Measurements from ENCODE around the gene C9. TPM values are rescaled to one million over a fixed set of nuclear protein-coding genes. Genes with fewer than 3 reads are reported as not detected.
"Not testable (repeated sequence)": the region's sequence is repeated elsewhere in the genome, so short reads cannot be mapped to it uniquely, and the experiment has no call there.

Gene C9
- 9.8 TPM for polyA plus RNA-seq (2012; ENCODE audit: insufficient read depth, insufficient read length)

DNA sequence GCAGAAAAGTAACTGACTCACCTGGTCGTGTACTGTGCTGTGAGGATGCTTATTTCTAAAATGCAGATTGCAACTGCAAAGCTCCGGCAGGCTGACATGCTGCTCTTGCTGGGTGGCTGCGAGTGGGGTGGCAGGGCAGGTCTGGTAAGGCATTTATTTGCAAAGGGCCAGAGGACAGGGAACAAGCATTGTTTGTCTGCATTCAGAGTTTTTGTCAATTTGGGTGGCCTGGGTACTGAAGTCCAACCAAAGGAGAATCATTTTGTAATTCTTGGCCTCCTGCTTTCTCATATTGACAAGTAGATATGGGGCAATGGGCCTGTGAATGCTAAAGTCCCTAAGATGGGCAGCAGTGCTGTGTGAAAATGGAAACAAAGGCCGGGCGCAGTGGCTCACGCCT, at the start of gene C9:
TSS of gene C9 (minus strand) at position 129 of the 400 bp plus-strand sequence. CDS start at position 98, 31 bp downstream.
- DNase-seq (ENCODE audit: low read depth, low spot score) = no peak
- no peak within 1 kb of the TSS for H3K4me3 ChIP-seq (ENCODE audit: low read length)

DNA sequence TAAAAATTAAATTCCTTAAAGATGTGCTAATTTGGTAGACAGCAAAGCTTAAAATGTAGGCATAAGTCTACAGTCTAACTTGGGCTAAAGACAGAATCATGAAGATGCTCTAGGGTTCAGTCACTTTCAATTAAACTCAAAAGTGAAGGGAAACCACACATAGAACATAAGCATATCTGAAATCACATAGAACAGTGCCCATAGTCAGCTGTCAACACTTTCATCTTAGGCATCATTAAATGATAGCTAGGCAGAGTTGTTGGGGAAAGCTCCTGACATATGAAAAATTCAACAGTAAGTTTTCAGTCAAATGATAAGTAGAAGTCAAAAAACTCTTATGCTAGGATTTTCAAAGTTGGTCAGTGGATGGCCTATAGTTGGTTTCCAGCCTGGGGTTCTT, 49.5 kb upstream of the C9 start:
- DNase-seq (ENCODE audit: low read depth, low spot score) = no peak
- H3K4me3 ChIP-seq (ENCODE audit: low read length) = no peak overlapping the region

DNA sequence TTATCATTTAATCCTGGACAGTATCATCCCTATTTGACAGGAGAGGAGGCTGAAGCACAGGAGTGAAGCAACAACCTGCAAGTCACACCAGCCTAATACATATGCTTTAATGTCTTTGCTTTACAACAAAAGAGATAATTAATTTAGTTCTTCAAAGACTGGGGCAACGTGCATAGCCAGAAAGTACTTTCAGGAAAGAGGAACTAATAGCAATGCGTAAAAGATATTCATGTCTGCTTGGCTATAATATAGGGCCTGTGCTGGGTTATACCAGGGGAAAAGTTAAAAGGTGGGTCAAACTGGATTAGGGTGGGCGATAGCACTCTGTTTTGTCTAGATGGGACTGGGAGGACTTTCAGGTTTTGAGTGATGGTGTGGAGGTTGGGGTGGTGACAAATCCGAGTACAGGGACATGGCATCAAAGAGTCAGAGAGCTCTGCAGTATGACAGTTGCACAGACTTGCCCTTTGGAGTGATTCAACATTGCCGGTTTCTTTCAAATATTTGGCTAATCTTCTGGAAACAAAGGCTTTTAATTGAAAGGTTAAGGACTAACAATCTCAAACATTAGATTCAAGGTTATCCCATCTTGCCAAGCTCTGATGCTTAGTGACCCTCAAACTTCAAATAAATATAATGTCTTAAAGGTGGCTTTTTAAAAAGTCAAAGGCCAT, 48.6 kb upstream of the C9 start:
- H3K4me3 ChIP-seq (ENCODE audit: low read length) = no peak overlapping the region
- no peak for DNase-seq (ENCODE audit: low read depth, low spot score)

DNA sequence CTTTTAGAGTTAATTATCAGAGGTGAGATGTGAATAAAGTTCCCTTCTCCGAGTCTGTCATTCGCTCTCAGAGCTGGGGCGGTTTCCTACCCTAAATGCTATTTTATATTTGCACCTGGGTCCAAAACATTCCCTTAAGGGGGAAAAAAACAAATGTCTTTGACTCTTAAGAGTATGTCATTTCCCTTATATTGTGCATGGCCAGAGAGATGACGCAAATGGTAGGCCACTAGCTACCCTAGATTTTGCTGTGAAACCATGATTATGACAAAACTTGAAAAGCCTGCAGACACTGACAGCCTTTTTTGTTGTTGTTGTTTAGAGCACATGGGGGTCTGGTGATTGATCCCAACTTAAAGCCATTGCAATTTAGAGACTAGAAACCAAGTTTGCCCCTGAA, 47.7 kb upstream of the C9 start:
- no peak overlapping the region for H3K4me3 ChIP-seq (ENCODE audit: low read length)
- no peak for DNase-seq (ENCODE audit: low read depth, low spot score)

DNA sequence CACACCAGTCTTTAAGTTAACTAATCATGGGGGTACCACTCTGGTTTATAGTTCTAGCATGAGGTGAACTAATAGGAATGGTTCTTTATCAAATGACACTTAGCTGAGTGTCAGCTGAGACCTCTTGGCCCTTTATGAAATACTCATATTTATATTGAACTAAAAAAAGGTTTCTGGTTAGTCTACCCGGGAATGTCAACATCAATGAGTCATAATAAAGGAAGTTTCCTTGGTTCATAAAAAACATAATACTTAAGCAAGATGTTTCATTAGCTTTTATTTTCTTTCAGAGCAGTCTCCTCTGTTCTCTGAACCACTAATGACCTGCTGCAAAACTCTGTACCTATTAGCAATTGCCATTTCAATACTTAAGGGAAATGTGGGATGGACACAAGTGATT, 46.8 kb upstream of the C9 start:
- DNase-seq (ENCODE audit: low read depth, low spot score) = no peak

DNA sequence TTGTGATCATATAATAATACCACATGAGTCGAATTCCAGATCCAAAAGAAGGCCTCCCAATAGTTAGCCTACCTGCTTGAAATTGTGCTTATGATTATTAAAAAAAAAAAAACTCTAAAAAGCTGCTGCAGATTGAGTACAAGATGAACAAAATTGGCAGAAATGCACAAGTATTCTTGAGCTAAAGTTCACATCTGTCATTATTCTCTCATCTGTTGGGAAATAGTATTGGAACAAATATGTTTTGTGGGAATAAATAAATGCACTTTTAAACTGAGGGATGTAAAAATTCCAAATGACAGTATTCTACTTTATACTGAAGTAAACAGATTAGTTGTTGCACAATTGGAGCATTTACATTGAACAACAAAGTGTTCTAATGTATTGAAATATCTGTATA, 44.7 kb upstream of the C9 start:
- DNase-seq (ENCODE audit: low read depth, low spot score) = no peak
- no peak overlapping the region for H3K4me3 ChIP-seq (ENCODE audit: low read length)

More for the DNA sequence above, 46.8 kb upstream of the C9 start:
- no peak overlapping the region for H3K4me3 ChIP-seq (ENCODE audit: low read length)

DNA sequence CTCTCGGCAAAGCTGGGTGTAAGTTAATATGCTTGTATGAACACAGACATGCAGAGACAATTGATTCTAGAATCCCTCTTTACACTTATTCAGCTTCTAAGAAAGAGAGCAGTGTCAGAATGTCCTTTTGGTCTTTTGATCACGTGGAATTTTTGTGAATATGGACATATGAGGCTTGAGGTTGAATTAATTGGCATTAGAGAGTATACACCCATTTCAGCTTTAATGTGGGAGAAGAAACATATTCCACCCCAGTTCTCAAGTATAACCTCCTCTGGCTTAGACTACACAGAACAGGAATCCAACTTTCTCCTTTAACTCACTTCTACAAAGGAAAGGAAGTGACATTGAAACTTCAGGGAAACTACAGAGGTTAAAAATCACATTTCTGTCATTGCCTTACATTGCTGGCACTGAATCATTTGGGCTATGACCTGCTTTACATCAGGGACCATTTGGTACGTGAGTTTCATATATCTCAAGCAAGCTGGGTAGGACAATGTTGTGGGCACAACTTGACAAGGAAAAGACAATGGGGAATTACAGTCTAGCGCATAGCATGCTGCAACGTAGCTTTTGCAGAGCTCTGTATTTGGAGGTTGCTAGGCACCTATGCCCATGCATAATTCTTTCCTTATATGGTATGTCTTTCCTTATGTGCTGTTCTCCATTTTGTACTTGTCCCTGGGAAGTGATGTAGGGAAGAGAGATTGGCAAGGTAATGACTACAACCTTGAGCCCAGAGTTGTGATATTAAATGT, 41.0 kb upstream of the C9 start:
- DNase-seq (ENCODE audit: low read depth, low spot score) = no peak
- H3K4me3 ChIP-seq (ENCODE audit: low read length) = no peak overlapping the region

DNA sequence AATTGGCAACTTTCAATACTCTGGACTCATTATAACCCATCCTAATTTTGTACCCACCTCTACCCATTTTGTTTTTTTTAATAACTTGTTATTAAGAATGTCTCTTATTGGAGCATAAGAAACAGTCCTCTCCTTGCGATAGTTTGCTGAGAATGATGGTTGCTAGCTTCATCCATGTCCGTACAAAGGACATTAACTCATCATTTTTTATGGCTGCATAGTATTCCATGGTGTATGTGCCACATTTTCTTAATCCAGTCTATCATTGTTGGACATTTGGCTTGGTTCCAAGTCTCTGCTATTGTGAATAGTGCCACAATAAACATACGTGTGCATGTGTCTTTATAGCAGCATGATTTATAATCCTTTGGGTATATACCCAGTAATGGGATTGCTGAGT, 39.5 kb upstream of the C9 start:
- DNase-seq (ENCODE audit: low read depth, low spot score); H3K4me3 ChIP-seq (ENCODE audit: low read length): not testable (repeated sequence)

DNA sequence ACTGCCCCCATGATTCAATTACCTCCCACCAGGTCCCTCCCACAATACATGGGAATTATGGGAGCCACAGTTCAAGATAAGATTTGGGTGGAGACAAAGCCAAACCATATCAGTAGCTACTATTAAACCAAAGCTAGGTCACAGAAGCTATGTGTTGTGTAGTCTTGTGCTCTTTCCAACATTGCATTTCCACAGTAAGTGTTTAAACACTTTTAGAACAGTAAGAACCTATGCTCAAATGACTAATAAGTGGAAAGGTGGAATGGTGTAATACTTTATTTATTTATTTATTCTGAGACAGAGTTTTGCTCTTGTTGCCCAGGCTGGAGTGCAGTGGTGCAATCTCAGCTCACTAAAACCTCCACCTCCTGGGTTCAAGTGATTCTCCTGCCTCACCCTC, 37.8 kb upstream of the C9 start:
- DNase-seq (ENCODE audit: low read depth, low spot score); H3K4me3 ChIP-seq (ENCODE audit: low read length): not testable (repeated sequence)

DNA sequence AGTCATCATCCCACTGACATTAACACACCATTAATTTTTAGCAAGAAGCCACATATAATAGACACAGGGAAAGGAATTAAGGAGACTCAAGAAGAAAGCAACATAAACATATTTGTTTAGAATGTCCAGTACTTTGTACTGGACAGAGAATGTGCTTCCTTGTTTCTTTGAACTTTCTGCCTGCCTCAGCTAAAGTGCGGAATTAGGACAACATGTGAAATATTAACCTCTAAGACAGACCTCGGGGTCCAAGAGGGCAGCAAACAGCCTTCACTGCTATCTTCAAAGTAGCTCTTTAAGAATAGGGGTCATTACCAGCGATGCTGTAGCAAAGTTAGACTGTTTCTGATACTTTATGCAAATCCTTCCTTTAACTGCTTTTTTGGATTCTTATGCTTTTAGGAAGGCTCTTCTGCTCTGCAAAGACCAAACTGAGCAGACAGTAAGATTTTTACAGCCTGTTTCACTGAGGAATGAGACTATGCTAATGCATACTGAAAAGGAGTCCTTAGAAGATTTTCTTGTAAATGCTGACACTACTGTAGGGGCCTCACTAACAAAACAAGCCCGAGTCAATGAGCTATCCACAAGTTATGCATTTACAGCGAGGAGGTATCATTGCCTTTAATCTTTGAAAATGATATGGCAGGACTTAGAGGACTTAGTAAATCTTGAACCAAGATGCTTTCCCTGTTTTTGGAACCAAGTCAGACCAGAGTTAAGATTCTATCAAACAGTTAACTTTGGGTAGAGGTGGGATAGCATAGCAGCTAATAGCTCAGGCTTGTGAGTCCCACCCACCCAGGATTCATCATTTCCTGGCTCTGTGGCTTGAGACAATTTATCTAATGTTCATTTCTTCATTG, 36.7 kb upstream of the C9 start:
- DNase-seq (ENCODE audit: low read depth, low spot score) = no peak
- no peak overlapping the region for H3K4me3 ChIP-seq (ENCODE audit: low read length)

DNA sequence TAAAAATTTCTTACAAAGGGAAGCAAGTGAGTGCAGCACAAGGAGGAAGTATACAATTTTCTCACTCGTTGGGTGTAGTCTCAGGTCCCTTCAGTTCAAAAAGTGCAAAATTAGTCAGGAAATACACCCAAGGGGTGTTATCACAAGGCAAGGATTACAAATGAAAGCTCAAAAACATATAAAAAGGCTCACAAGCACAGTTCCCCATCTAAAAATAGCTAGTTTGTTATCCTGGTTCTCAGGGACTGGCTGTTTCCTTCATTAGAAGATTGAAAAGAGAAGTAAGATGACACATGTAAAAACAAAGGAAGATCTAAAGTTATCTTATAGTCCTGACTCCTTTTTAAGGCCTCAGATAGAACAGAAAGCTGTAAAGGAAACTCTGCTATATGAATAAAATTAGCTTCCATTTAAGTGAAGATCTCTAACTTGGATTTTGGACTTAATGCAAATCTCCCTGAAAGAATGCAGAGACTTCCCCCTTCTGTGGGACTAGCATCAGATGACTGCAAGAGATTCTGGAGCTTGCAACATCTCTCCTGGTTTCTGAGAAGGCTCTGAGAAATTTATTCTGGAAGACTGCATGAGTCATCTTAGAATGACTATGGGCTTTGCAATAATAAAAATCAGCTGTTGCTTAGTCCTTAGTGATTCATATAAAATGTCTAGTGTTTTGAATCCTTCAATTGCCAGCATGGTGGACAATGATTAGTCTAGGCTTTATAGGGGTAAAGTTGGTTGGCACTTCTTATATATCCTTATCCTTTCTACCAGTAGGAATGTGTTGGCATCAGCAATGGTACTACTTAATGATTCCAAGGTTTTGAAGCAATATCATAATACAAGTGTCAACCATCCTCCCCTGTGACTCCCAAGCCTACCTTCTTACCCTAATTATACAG, 35.1 kb upstream of the C9 start:
- H3K4me3 ChIP-seq (ENCODE audit: low read length) = no peak overlapping the region
- DNase-seq (ENCODE audit: low read depth, low spot score) = no peak

DNA sequence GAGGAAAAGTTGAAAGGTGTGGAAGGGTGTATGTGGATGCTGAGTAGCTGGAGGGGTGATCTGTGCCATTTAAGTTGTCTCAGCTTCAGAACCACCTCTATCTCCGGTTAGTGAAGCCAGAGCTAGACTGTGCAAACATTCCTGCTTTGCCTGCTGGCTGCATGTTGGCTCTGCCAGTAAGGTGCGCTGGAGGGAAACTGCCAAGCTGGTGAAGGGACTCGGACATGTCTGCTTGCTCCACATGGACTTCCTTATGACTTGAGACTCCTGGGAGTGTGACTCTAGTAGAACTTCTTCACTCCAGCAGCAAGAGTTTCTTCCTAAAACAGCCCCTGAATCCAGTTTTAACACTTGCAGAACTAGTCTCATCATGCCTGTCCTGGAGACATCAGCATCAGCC, 32.5 kb upstream of the C9 start:
- H3K4me3 ChIP-seq (ENCODE audit: low read length) = no peak overlapping the region
- DNase-seq (ENCODE audit: low read depth, low spot score) = no peak

DNA sequence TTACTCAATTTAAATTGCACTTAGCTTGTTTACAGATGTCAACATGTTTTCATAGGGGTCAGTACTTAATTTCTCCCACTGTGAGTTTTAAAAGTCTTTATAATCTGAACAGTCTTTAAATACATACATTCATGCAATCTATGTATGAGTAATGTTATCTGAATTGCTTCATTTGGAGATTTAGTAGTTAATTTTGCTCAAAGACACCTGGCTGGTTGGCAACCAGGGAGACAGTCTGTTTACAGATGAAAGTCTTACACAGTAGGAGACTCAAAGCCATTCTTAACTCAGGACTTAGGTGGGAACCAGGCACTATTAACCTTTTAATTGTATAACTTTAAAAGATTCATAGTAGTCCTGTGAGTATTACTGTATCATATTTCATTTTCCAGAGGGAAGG, 31.2 kb upstream of the C9 start:
- no peak overlapping the region for H3K4me3 ChIP-seq (ENCODE audit: low read length)
- DNase-seq (ENCODE audit: low read depth, low spot score) = no peak

DNA sequence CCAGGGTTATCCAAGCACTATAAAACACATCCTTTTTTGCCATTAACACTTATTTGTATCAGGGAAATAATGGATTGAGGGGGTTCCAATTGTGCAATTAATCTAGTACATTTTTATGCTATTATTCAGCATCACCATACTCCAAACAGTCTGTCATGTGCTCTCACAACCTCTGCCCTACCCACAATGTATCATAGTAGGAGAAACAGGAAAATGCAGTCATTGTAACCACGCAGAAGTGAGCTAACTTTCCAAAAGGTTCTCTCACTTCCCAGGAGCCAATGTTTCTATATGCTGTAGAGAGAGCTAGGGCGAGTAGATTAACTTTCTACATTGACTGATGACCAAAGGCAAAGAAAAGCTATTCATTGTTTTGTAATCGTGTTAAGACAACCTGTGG, 30.7 kb upstream of the C9 start:
- H3K4me3 ChIP-seq (ENCODE audit: low read length) = no peak overlapping the region
- no peak for DNase-seq (ENCODE audit: low read depth, low spot score)

DNA sequence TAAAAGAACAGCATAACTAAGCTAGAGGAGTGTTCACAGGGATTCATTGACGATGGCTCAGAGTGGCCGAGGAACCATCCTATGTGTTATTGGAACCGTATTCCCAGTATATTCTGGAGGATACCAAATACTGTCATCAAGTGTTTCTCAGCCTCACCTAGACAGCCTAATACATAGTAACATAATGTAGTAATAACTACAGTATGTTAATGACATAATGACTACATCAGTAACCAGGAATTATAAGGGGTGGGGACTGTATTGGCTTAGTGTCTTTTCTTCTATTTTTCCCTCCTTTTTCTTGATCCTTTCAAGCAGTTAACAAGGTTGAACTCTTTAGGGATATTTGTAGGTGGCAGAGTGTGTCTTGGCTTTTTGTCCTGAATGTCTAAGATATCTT, 26.6 kb upstream of the C9 start:
- DNase-seq (ENCODE audit: low read depth, low spot score) = no peak
- no peak overlapping the region for H3K4me3 ChIP-seq (ENCODE audit: low read length)

DNA sequence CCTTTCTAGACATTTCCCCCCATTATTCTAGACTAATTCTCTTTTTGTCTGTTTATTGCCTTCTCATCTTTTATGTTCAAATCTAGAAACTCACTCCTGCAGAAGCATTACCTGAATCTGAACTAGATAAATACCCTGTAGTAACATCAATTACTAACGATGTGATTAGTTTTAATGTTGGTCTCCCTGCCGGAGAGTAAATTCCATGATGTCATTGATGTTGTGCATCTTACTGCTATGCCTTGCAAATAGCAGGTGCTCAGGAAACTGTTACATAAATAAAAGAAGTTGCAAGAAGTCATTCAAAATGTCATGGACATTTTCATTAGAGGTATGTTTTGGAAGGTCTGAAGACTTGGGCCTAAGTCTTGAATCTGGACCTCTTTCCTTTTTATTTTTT, 23.0 kb upstream of the C9 start:
- H3K4me3 ChIP-seq (ENCODE audit: low read length) = no peak overlapping the region
- DNase-seq (ENCODE audit: low read depth, low spot score) = no peak

DNA sequence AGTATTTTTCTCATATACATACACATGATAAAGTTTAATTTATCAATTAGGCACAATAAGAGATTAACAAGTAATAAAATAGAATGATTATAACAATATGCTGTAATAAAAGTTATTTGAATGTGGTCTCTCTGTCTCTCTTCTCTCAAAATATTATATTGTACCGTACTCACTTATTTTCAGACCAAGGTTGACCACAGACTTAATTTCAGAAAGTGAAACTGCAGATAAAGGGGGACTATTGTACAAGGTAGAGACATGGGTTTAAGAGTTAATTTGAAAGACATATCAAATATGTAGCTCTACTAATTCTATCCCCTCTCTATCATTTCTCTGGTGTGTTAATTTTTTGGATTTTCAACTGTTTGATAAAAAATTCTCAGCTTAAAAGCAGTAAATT, 20.0 kb upstream of the C9 start:
- DNase-seq (ENCODE audit: low read depth, low spot score) = no peak
- H3K4me3 ChIP-seq (ENCODE audit: low read length) = no peak overlapping the region

DNA sequence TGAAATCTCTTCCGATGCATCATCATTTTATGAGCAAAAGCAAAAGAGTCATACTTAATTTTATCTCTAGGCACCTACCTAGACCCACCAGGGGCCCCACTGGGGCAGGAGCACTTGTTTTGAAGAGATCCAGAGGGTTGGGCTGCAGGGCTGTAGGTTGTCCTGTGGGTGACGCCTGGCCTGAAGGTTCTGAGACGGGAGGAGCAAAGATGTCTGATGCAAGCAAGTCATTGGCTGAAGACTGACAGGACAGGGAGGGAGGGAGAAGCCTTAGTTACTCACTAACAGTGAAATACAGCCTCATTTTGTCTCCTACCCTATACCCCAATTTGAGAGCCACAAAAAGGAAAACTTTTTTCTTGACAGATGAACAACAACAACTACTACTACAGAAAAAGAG, 17.1 kb upstream of the C9 start:
- DNase-seq (ENCODE audit: low read depth, low spot score) = no peak

DNA sequence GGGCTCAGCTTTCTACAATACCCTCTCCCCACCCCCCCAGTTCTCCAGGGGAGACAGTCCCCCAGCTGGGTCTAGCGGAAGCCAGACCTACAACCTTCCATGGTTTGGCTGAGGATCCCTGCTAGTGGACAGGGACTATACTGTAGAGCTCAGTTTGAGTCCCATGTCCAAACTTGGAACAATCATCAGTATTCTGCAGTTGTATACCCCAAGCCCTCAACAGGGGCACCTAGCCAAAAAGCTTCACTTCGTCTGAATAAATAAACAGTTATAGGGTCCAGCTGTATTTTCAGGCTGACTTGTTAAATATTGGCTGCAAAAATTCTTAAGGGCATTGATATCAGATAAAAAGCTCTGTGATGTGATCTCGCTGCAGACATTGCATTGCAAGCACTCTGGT, 15.4 kb upstream of the C9 start:
- no peak for DNase-seq (ENCODE audit: low read depth, low spot score)

More for the DNA sequence above, 17.1 kb upstream of the C9 start:
- H3K4me3 ChIP-seq (ENCODE audit: low read length) = no peak overlapping the region

More for the DNA sequence above, 15.4 kb upstream of the C9 start:
- no peak overlapping the region for H3K4me3 ChIP-seq (ENCODE audit: low read length)

Data from Jurkat, Clone E6-1 (cell line).